Heart left ventricle (tissue), 13 donors: Measurements from ENCODE around the gene FAR2.

ENCODE experiments used
- POLR2A ChIP-seq, 2 donors: fragments of 450-650 bp; IDR thresholded peaks; one replicate each; pipeline ENCODE4 v1.6.1; 2017; ENCODE audit warnings: antibody characterized with exemption in 2 of 2, mild to moderate bottlenecking in 2 of 2, moderate library complexity in 2 of 2
- TF ChIP-seq, protein P1 (sequence below), 12 donors: fragments of 200-600 bp; sonication (generic) in 4 of 12; IDR thresholded peaks; one replicate each; pipeline versions ENCODE4 v1.5.0 to v1.8.0; 2018 to 2022; ENCODE audit warnings: antibody characterized with exemption in 12 of 12, mild to moderate bottlenecking in 5 of 12
- donor health status: ischemic (EF 13 %, LVEDD 7.1; RV severe dilation, severe dysfunction).
- donor health status: DM: no; HTN: yes; CAD: no.
- donor health status: DM: no; HTN: no; CAD: no.
- donor health status: ischemic (EF 25% LVEDD 6.9; RV normal size, moderate dysfunction).
- donor health status: ischemic (EF 25% LVEDD 5.7; RV mildly dilated, moderate dysfunction).
- donor health status: ischemic (EF 35%, LVEDD 5.7; RV mildly dilated, moderate dysfunction).
- donor health status: nonischemic (EF 11% LVEDD 7.7; RV severe dilation, severe dysfunction).
- donor health status: DM: yes; HTN: yes; CAD: no.
- donor health status: PGD.
- donor health status: ischemic (EF 29% LVEDD 5.4; RV normal size, mild dysfunction).
- donor health status: nonischemic (EF 23%, LVEDD 6.1; RV moderate dilation, normal function).

GRCh38 chr12:29316752-29317151 is 167.7 kb downstream of the FAR2 start:
- TF ChIP-seq, protein P1, sequence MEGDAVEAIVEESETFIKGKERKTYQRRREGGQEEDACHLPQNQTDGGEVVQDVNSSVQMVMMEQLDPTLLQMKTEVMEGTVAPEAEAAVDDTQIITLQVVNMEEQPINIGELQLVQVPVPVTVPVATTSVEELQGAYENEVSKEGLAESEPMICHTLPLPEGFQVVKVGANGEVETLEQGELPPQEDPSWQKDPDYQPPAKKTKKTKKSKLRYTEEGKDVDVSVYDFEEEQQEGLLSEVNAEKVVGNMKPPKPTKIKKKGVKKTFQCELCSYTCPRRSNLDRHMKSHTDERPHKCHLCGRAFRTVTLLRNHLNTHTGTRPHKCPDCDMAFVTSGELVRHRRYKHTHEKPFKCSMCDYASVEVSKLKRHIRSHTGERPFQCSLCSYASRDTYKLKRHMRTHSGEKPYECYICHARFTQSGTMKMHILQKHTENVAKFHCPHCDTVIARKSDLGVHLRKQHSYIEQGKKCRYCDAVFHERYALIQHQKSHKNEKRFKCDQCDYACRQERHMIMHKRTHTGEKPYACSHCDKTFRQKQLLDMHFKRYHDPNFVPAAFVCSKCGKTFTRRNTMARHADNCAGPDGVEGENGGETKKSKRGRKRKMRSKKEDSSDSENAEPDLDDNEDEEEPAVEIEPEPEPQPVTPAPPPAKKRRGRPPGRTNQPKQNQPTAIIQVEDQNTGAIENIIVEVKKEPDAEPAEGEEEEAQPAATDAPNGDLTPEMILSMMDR (IDR thresholded peaks at IDR 0.05), result no peak
- TF ChIP-seq POLR2A (IDR thresholded peaks at IDR 0.05), result no peak
